ENCODE data around the gene TEKT1.
"Not testable (repeated sequence)": the region's sequence is repeated elsewhere in the genome, so short reads cannot be mapped to it uniquely, and the experiment has no call there.

Gene TEKT1

DNA sequence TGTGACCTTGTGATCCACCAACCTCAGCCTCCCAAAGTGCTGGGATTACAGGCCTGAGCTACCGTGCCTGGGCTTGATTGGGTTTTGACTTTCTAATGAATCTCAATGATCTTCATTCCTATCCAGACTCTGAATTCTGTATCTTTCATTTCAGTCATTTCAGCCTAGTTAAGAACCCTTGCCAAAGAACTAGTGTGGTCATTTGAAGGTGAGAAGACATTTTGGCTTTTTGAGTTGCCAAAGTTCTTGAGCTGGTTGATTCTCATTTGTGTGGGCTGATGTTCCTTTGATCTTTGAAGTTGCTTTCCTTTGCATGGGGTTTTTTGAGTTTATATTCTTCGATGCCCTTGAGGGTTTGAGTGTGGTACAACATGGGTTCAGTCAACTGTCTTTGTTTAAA is 30.6 kb upstream of the TEKT1 start:
- no peak for DNase-seq (ENCODE audit: low read depth in 2 of 2)
- H3K4me3 ChIP-seq (replicated peaks in 1 of 2; ENCODE audit: low read depth in 2 of 2, low read length in 2 of 2), result no peak overlapping the region
- no peak for TF ChIP-seq CTCF (IDR thresholded peaks at IDR 0.05; ENCODE audit: low read depth, low read length)

- H3K4me3 ChIP-seq (replicated peaks in 1 of 2; ENCODE audit: low read depth in 2 of 2, low read length in 2 of 2), result no peak overlapping the region
- TF ChIP-seq CTCF (IDR thresholded peaks at IDR 0.05; ENCODE audit: low read depth, low read length), result no peak
- DNase-seq (ENCODE audit: low read depth in 2 of 2), result no peak
Measured at GRCh38 chr17:6857904-6858303, 26.4 kb upstream of the TEKT1 start.

DNA sequence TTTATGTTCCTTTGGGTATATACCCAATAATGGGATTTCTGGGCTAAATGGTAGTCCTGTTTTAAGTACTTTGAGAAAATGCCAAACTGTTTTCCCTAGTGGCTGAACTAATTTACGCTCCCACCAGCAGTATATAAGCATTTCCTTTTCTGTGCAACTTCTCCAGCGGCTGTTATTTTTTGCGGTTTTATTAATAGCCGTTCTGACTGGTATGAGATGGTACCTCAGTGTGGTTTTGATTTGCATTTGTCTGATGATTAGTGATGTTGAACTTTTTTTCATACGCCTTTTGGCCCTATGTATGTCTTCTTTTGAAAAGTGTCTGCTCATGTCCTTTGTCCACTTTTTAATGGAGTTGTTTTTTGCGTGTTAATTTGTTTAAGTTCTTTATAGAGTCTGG is 25.8 kb upstream of the TEKT1 start:
- no peak for TF ChIP-seq CTCF (IDR thresholded peaks at IDR 0.05; ENCODE audit: low read depth, low read length)
- DNase-seq (ENCODE audit: low read depth in 2 of 2), result no peak
- H3K4me3 ChIP-seq (replicated peaks in 1 of 2; ENCODE audit: low read depth in 2 of 2, low read length in 2 of 2), result no peak overlapping the region

GRCh38 chr17:6856051-6856450 is 24.5 kb upstream of the TEKT1 start:
- TF ChIP-seq CTCF (IDR thresholded peaks at IDR 0.05; ENCODE audit: low read depth, low read length), result no peak
- no peak overlapping the region for H3K4me3 ChIP-seq (replicated peaks in 1 of 2; ENCODE audit: low read depth in 2 of 2, low read length in 2 of 2)
- no peak for DNase-seq (ENCODE audit: low read depth in 2 of 2)

DNA sequence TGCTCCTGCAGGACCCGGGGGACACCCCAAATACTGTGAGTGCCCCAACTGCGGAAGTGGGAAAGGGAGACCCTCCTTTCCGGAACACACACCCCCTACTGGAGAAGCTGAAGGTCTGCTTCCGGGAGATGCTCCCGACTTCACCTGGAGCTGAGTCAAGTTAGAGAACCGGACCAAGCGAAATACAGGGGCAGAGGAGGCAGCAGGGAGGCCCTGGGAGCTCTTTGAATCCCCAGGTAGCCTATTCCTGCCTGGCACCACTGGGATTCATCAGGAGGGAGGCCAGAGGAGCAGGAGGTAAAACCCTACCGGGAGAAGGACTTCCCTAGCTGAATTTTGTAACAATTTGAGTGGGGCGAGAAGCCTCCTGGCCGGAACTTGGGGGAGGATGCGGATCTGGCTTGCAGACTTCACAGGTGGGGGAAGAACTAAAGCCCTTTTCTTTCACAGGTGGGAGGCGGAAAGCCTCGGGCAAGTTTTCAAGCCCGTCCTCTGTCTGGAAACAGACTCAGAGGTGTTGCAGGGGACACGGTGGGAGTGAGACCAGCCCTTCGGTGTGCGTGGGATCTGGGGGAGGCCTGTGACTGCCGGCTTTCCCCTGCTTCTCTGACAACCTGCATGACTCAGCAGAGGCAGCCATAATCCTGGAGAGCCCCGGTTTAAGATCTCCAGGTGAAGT is 22.4 kb upstream of the TEKT1 start:
- peak; percentile 27 for TF ChIP-seq CTCF (IDR thresholded peaks at IDR 0.05; ENCODE audit: low read depth, low read length)
- no peak overlapping the region for H3K4me3 ChIP-seq (replicated peaks in 1 of 2; ENCODE audit: low read depth in 2 of 2, low read length in 2 of 2)
- DNase-seq (ENCODE audit: low read depth in 2 of 2), result no peak

DNA sequence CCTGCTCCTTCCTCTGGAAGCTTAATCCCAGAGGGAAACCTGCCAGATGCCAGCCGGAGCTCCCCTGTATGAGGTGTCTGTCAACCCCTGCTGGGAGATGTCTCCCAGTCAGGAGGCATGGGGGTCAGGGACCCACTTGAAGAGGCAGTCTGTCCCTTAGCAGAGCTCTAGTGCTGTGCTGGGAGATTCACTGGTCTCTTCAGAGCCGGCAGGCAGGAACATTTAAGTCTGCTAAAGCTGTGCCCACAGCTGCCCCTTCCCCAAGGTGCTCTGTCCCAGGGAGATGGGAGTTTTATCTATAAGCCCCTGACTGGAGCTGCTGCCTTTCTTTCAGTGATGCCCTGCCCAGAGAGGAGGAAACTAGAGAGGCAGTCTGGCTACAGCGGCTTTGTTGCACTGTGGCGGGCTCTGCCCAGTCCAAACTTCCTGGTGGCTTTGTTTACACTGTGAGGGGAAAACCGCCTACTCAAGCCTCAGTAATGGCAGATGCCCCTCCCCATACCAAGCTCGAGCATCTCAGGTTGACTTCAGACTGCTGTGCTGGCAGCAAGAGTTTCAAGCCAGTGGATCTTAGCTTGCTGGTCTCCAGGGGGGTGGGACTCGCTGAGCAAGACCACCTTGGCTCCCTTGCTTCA is 17.1 kb upstream of the TEKT1 start:
- H3K4me3 ChIP-seq (replicated peaks in 1 of 2; ENCODE audit: low read depth in 2 of 2, low read length in 2 of 2); DNase-seq (ENCODE audit: low read depth in 2 of 2): not testable (repeated sequence)

DNA sequence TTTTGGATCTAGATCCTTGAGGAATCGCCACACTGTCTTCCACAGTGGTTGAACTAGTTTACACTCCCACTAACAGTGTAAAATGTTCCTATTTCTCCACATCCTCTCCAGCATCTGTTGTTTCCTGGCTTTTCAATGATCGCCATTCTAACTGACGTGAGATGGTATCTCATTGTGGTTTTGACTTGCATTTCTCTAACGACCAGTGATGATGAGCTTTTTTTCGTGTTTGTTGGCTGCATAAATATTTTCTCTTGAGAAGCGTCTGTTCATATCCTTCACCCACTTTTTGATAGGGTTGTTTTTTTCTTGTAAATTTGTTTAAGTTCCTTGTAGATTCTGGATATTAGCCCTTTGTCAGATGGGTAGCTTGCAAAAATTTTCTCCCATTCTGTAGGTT is 14.6 kb upstream of the TEKT1 start:
- DNase-seq (ENCODE audit: low read depth in 2 of 2); H3K4me3 ChIP-seq (replicated peaks in 1 of 2; ENCODE audit: low read depth in 2 of 2, low read length in 2 of 2): not testable (repeated sequence)

DNA sequence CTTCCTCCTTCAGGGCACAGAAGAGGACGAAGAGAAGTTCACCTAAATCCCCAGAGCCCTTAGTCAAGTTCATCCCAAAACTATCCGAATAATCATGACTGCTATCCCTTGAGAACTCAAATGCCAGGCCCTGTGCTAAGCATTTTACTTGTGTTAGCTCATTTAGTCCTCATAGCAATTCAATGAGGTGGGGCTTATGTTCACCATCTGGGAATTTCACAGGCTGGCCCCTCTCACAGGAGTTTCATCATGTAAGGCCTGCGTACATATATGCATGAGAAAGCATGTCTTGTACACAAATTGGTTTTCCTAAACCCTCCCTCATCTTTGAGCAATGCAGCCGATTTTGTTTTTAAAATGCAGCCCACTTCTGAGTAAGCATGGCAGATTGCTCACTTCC is 12.9 kb upstream of the TEKT1 start:
- peak in 1 of 2 donors; percentile 65 for DNase-seq (ENCODE audit: low read depth in 2 of 2)
- H3K4me3 ChIP-seq (replicated peaks in 1 of 2; ENCODE audit: low read depth in 2 of 2, low read length in 2 of 2), result not testable (repeated sequence)
